ENCODE results near the gene RYR1. TPM values are rescaled to one million over a fixed set of nuclear protein-coding genes. Genes with fewer than 3 reads are reported as not detected.

RYR1 gene
- total RNA-seq, 1 experiment from 2014 or later = 4.1 TPM

DNA sequence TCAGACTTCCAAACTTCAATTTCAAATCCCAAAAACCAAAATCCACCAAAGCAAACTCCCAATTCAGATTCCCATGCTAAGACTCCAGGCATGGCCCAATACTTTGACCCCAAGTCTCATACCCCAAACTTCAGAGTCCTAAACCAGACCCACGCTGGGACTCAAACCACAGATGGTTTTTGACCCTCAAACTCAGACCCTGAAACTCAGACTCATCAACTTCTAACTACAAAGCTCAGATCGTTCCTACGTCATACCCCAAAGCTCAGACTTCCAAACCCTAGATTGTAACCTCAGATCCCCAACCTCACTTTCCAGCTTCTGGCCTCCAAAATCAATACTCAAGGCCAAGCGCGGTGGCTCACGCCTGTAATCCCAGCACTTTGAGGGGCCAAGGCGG, 11.9 kb downstream of the RYR1 start:
- CTCF ChIA-PET = interaction anchor here (1.4 kb wide), 1 partner anchor 42 kb away, joined by 3 read pairs; the partner anchor contains the start of gene FAM98C
- RAD21 ChIA-PET (ENCODE audit: low non-redundant PET in 1 of 2, low total read pairs in 2 of 2, uncharacterized antibody in 2 of 2, unreplicated experiment in 2 of 2) = no interaction called here
- no TSS peak for BruUV-seq (replicated peaks)

DNA sequence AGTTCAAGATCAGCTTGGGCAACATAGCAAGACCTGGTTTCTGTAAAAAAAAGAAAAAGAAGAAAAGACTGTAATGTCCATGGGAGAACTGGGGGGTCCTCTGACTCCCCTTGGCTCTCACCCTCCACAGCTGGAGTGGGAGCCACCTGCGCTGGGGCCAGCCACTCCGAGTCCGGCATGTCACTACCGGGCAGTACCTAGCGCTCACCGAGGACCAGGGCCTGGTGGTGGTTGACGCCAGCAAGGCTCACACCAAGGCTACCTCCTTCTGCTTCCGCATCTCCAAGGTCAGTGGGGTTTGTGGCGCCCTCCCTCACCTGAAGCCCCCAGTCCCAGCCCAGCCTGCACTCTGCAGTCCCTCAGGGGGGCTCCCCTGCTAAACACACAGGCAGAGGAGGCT, 14.7 kb downstream of the RYR1 start:
- POLR2A ChIA-PET = no interaction called here
- intact Hi-C loops (cut with micrococcal nuclease) = no loop called here
- Histone ChIP-seq H3K27me3 (ENCODE audit: insufficient read depth, low read length) (no peaks in the 10 kb centered on the region), H4K20me1 (ENCODE audit: insufficient read depth) (no peaks in the 10 kb centered on the region), H3K9ac (ENCODE audit: low read length) (no peak overlapping the region), H3K9me3 (ENCODE audit: control insufficient read depth in 1 of 2, insufficient read depth in 1 of 2, low read depth in 1 of 2, low read length in 2 of 2) (no peaks in the 10 kb centered on the region), H3K4me3 (replicated peaks in 1 of 2; ENCODE audit: low read depth in 1 of 2, low read length in 2 of 2) (no peak overlapping the region), H3K4me1 (ENCODE audit: control insufficient read depth in 1 of 2, insufficient read depth in 2 of 2, low read length in 2 of 2) (peaks cover 3 to 7% of the 10 kb centered on the region in 2 experiments; a peak in 3 of 4 replicates), H2AFZ (ENCODE audit: low read depth, low read length, poor library complexity, severe bottlenecking) (no peak overlapping the region), H3K27ac (ENCODE audit: low read depth, low read length) (no peak overlapping the region), H3K9me2 (ENCODE audit: insufficient read depth) (no peaks in the 10 kb centered on the region), H3K36me3 (ENCODE audit: control insufficient read depth in 1 of 2, insufficient read depth in 2 of 2, low read length in 2 of 2) (no peaks in the 10 kb centered on the region), H3K79me2 (ENCODE audit: insufficient read depth, low read length) (no peaks in the 10 kb centered on the region), H3K4me2 (ENCODE audit: low read length) (no peak overlapping the region)
- RAD21 ChIA-PET (ENCODE audit: low non-redundant PET in 1 of 2, low total read pairs in 2 of 2, uncharacterized antibody in 2 of 2, unreplicated experiment in 2 of 2) = no interaction called here
- TF ChIP-seq CEBPB (IDR thresholded peaks at IDR 0.05; ENCODE audit: low read depth) = no peak
- no peak for TF ChIP-seq EGR1 (IDR thresholded peaks at IDR 0.05; ENCODE audit: low read depth)
- no peak for TF ChIP-seq YY1 (IDR thresholded peaks at IDR 0.05; ENCODE audit: extremely low read depth, insufficient replicate concordance, low read depth, low read length)
- TF ChIP-seq JUND (IDR thresholded peaks at IDR 0.05) = no peak
- TF ChIP-seq CTCF (IDR thresholded peaks at IDR 0.05 in 2 of 3, conservative IDR thresholded peaks at IDR 0.05 in 1 of 3; ENCODE audit: borderline replicate concordance in 1 of 3, insufficient read depth in 1 of 3, low read depth in 2 of 3, low read length in 2 of 3) = no peak
- no peak for TF ChIP-seq RAD21 (IDR thresholded peaks at IDR 0.05; ENCODE audit: low read depth)
- TF ChIP-seq SIN3A (IDR thresholded peaks at IDR 0.05; ENCODE audit: low read depth) = no peak
- no peak for TF ChIP-seq ELF1 (IDR thresholded peaks at IDR 0.05; ENCODE audit: borderline replicate concordance, low read depth)
- no peak for TF ChIP-seq MAX (IDR thresholded peaks at IDR 0.05)
- no peak for TF ChIP-seq ZBTB33 (IDR thresholded peaks at IDR 0.05; ENCODE audit: extremely low read depth, insufficient replicate concordance, low read length)
- no peak for DNase-seq (ENCODE audit: low read depth, low spot score)
- CTCF ChIA-PET = no interaction called here
- no TSS peak for BruUV-seq (replicated peaks)
- ATAC-seq = no peak

More for the DNA sequence above, 11.9 kb downstream of the RYR1 start:
- Histone ChIP-seq H2AFZ (ENCODE audit: low read depth, low read length, poor library complexity, severe bottlenecking) (no peak overlapping the region), H3K4me3 (replicated peaks in 1 of 2; ENCODE audit: low read depth in 1 of 2, low read length in 2 of 2) (no peak overlapping the region), H3K9me3 (ENCODE audit: control insufficient read depth in 1 of 2, insufficient read depth in 1 of 2, low read depth in 1 of 2, low read length in 2 of 2) (no peaks in the 10 kb centered on the region), H4K20me1 (ENCODE audit: insufficient read depth) (no peaks in the 10 kb centered on the region), H3K4me1 (ENCODE audit: control insufficient read depth in 1 of 2, insufficient read depth in 2 of 2, low read length in 2 of 2) (no peaks in the 10 kb centered on the region; a peak in 1 of 4 replicates), H3K9ac (ENCODE audit: low read length) (no peak overlapping the region), H3K27ac (ENCODE audit: low read depth, low read length) (no peak overlapping the region), H3K27me3 (ENCODE audit: insufficient read depth, low read length) (no peaks in the 10 kb centered on the region), H3K9me2 (ENCODE audit: insufficient read depth) (no peaks in the 10 kb centered on the region), H3K36me3 (ENCODE audit: control insufficient read depth in 1 of 2, insufficient read depth in 2 of 2, low read length in 2 of 2) (no peaks in the 10 kb centered on the region), H3K79me2 (ENCODE audit: insufficient read depth, low read length) (no peaks in the 10 kb centered on the region), H3K4me2 (ENCODE audit: low read length) (no peak overlapping the region)
- intact Hi-C loops (cut with micrococcal nuclease) = no loop called here
- DNase-seq (ENCODE audit: low read depth, low spot score) = no peak
- TF ChIP-seq POLR2A (IDR thresholded peaks at IDR 0.05; ENCODE audit: borderline replicate concordance, extremely low read depth, insufficient read depth, insufficient read length) (no peak), SIN3A (IDR thresholded peaks at IDR 0.05; ENCODE audit: low read depth) (no peak)
- no peak for ATAC-seq
- POLR2A ChIA-PET = no interaction called here

Data from HCT116 (cell line).